Measurements from ENCODE around the gene PHACTR1. TPM values are rescaled to one million over a fixed set of nuclear protein-coding genes. Genes with fewer than 3 reads are reported as not detected.
A peak's percentile ranks its signal among the peaks of the same experiment; 100 is the strongest.

The PHACTR1 gene
- total RNA-seq, 1 donor: 0.43 TPM

GRCh38 chr6:13066050-13066449 lies 349.5 kb downstream of the PHACTR1 start:
- DNase-seq (ENCODE audit: low read depth): no peak
- no peak overlapping the region for H3K4me3 ChIP-seq (ENCODE audit: low read depth, low read length)
- no peak for TF ChIP-seq CTCF (IDR thresholded peaks at IDR 0.05; ENCODE audit: insufficient read depth, low read depth, low read length)

- no peak for TF ChIP-seq CTCF (IDR thresholded peaks at IDR 0.05; ENCODE audit: insufficient read depth, low read depth, low read length)
- H3K4me3 ChIP-seq (ENCODE audit: low read depth, low read length): no peak overlapping the region
- DNase-seq (ENCODE audit: low read depth): no peak
Observed at GRCh38 chr6:13066820-13067219, 350.3 kb downstream of the PHACTR1 start.

- no peak overlapping the region for H3K4me3 ChIP-seq (ENCODE audit: low read depth, low read length)
- TF ChIP-seq CTCF (IDR thresholded peaks at IDR 0.05; ENCODE audit: insufficient read depth, low read depth, low read length): no peak
- no peak for DNase-seq (ENCODE audit: low read depth)
Observed at GRCh38 chr6:13068586-13069210, 352.1 kb downstream of the PHACTR1 start.

- TF ChIP-seq CTCF (IDR thresholded peaks at IDR 0.05; ENCODE audit: insufficient read depth, low read depth, low read length): no peak
- no peak for DNase-seq (ENCODE audit: low read depth)
- H3K4me3 ChIP-seq (ENCODE audit: low read depth, low read length): no peak overlapping the region
Observed at GRCh38 chr6:13071550-13072345, 355.2 kb downstream of the PHACTR1 start.

GRCh38 chr6:13072686-13073347 lies 356.2 kb downstream of the PHACTR1 start:
- no peak for TF ChIP-seq CTCF (IDR thresholded peaks at IDR 0.05; ENCODE audit: insufficient read depth, low read depth, low read length)
- H3K4me3 ChIP-seq (ENCODE audit: low read depth, low read length): no peak overlapping the region
- peak; percentile 28 for DNase-seq (ENCODE audit: low read depth)

GRCh38 chr6:13074415-13075140 lies 358.0 kb downstream of the PHACTR1 start:
- TF ChIP-seq CTCF (IDR thresholded peaks at IDR 0.05; ENCODE audit: insufficient read depth, low read depth, low read length): no peak
- no peak for DNase-seq (ENCODE audit: low read depth)
- no peak overlapping the region for H3K4me3 ChIP-seq (ENCODE audit: low read depth, low read length)
